GM21360 (cell line): ENCODE results near the gene GPR150.
"Not testable (repeated sequence)": the region's sequence is repeated elsewhere in the genome, so short reads cannot be mapped to it uniquely, and the experiment has no call there.

ENCODE experiments used
- ATAC-seq: cut with Tn5 transposase; IDR thresholded peaks from one replicate; pipeline ENCODE4 v1.9.1; 2021; ENCODE audit warnings: mild to moderate bottlenecking, moderate library complexity; ENCODE audit not compliant: unreplicated experiment

The GPR150 gene

GRCh38 chr5:95621839-95622629 is 2.1 kb downstream of the GPR150 start:
- no peak for ATAC-seq

GRCh38 chr5:95623706-95624105 is 3.8 kb downstream of the GPR150 start:
- ATAC-seq, result no peak

- ATAC-seq, result no peak
Observed at GRCh38 chr5:95624368-95624767, 4.5 kb downstream of the GPR150 start.

GRCh38 chr5:95626701-95627100 is 6.8 kb downstream of the GPR150 start:
- ATAC-seq, result no peak

- ATAC-seq, result no peak
Observed at GRCh38 chr5:95627971-95628810, 8.3 kb downstream of the GPR150 start.

GRCh38 chr5:95628933-95629332 is 9.0 kb downstream of the GPR150 start:
- ATAC-seq, result no peak

- ATAC-seq, result no peak
Observed at GRCh38 chr5:95630394-95630917, 10.6 kb downstream of the GPR150 start.

GRCh38 chr5:95631255-95631958 is 11.5 kb downstream of the GPR150 start:
- peak; percentile 10 for ATAC-seq

GRCh38 chr5:95631991-95632675 is 12.2 kb downstream of the GPR150 start:
- peak; percentile 81 for ATAC-seq

GRCh38 chr5:95632942-95633341 is 13.1 kb downstream of the GPR150 start:
- ATAC-seq, result not testable (repeated sequence)

GRCh38 chr5:95633671-95634070 is 13.8 kb downstream of the GPR150 start:
- ATAC-seq, result no peak

GRCh38 chr5:95634081-95634480 is 14.2 kb downstream of the GPR150 start:
- ATAC-seq, result no peak

- no peak for ATAC-seq
Observed at GRCh38 chr5:95638632-95639031, 18.7 kb downstream of the GPR150 start.

GRCh38 chr5:95641741-95642220 is 21.9 kb downstream of the GPR150 start:
- ATAC-seq, result no peak

- no peak for ATAC-seq
Observed at GRCh38 chr5:95643152-95643551, 23.3 kb downstream of the GPR150 start.

GRCh38 chr5:95644351-95645042 is 24.6 kb downstream of the GPR150 start:
- ATAC-seq, result peak; percentile 44

- not testable (repeated sequence) for ATAC-seq
Observed at GRCh38 chr5:95646226-95646568, 26.3 kb downstream of the GPR150 start.

GRCh38 chr5:95646569-95647431 is 26.9 kb downstream of the GPR150 start, which contains the start of gene RFESD:
Gene RFESD, plus strand, starts transcription at chr5:95646777. Its CDS starts 5,495 bp downstream, at chr5:95652272.
- ATAC-seq, result peak; percentile 96
